ENCODE results near the gene EPAS1.

DNA sequence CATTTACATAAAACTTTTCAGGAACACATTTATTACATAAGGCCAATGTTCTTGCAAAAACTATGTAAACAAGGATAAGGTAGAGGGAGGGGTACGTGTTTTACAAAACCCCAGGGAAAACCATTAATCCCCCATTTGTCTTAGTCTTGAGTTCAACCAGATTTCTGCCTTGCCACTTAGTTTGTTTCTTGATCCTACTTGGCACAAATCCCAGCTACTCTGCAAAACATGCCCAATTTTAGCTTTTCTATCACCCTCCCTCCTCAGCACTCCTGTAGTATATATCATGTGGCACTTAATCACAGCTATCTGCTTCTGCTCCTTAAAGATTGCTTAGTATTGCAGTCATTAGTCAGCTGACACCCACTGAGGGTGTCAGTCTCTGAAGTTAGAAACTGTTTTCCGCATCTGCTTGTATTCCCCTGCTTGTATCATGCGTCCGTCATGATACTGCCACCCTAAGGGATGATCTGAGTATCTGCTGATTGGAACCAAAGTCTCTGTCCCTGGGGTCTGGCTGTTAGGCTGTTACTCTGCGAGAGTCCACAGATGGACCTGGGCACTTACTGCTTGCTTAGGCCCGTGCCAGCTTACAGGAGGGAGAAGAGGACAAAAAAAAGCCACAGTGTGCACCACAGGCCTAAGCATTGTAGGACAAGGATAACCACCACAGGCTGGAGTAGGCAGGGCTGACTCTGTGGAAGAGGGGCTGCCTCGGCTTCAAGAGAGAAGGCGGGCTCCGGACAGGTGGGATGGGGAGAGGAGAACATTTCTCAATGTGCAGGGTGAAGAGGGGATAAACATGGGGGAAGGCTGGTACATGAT is 82.2 kb downstream of the EPAS1 start:
- TF ChIP-seq, protein P1, sequence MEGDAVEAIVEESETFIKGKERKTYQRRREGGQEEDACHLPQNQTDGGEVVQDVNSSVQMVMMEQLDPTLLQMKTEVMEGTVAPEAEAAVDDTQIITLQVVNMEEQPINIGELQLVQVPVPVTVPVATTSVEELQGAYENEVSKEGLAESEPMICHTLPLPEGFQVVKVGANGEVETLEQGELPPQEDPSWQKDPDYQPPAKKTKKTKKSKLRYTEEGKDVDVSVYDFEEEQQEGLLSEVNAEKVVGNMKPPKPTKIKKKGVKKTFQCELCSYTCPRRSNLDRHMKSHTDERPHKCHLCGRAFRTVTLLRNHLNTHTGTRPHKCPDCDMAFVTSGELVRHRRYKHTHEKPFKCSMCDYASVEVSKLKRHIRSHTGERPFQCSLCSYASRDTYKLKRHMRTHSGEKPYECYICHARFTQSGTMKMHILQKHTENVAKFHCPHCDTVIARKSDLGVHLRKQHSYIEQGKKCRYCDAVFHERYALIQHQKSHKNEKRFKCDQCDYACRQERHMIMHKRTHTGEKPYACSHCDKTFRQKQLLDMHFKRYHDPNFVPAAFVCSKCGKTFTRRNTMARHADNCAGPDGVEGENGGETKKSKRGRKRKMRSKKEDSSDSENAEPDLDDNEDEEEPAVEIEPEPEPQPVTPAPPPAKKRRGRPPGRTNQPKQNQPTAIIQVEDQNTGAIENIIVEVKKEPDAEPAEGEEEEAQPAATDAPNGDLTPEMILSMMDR (IDR thresholded peaks at IDR 0.05): no peak
- TF ChIP-seq POLR2A (IDR thresholded peaks at IDR 0.05): no peak

Measured in uterus (tissue), 2 donors.